B cell (primary cell): ENCODE results near the gene TCF7. TPM values are rescaled to one million over a fixed set of nuclear protein-coding genes. Genes with fewer than 3 reads are reported as not detected.

ENCODE experiments used
- ATAC-seq: fragments of 200-7000 bp; cut with Tn5 transposase; one replicate; pipeline ENCODE4 v1.10.0; 2021; ENCODE audit warnings: low read depth, mild to moderate bottlenecking, moderate number of reproducible peaks, moderate library complexity
- CTCF ChIA-PET: fragments of 350-600 bp; sonication (Branson Sonifier 250); formaldehyde crosslinking; loops from one replicate; lab custom pipeline; 2021; ENCODE audit warnings: antibody characterized with exemption, inconsistent platforms; lab: Charles Lee
- POLR2A ChIA-PET: fragments of 350-600 bp; sonication (Branson Sonifier 250); formaldehyde crosslinking; loops from one replicate; lab custom pipeline; 2021; ENCODE audit warnings: antibody characterized with exemption; lab: Charles Lee
- DNase-seq: peaks from one replicate; pipeline ENCODE4 v3.0.0; 2013
- H2AFZ ChIP-seq: 2 replicates; pipeline ENCODE4 v1.6.1; 2012; ENCODE audit warnings: mild to moderate bottlenecking, low read depth, low read length; ENCODE audit not compliant: insufficient read depth, poor library complexity, severe bottlenecking
- H3K27ac ChIP-seq, 2 donors: 1 replicate in 1 of 2; 2 replicates in 1 of 2; pipeline ENCODE4 v1.5.1; 2012 to 2013; ENCODE audit warnings: low read length in 2 of 2, mild to moderate bottlenecking in 2 of 2, moderate library complexity in 1 of 2
- H3K27me3 ChIP-seq, 4 experiments: fragments of 200-600 bp in 1 of 4; sonication (generic) in 1 of 4; replicated peaks in 1 of 4; 1 replicate in 2 of 4; 2 replicates in 2 of 4; pipeline versions ENCODE4 v1.6.1 to v1.7.0; 2013 to 2016; ENCODE audit warnings: low read length in 3 of 4, mild to moderate bottlenecking in 2 of 4, mixed read lengths in 1 of 4, moderate library complexity in 1 of 4; ENCODE audit not compliant: insufficient read depth in 4 of 4, control insufficient read depth in 3 of 4; ENCODE audit errors: control extremely low read depth in 1 of 4
- H3K36me3 ChIP-seq, 2 experiments: replicated peaks in 1 of 2; 1 replicate in 1 of 2; 2 replicates in 1 of 2; pipeline versions ENCODE4 v1.6.1 to v1.7.1; 2013; ENCODE audit warnings: low read length in 1 of 2; ENCODE audit not compliant: insufficient read depth in 2 of 2, control insufficient read depth in 1 of 2; ENCODE audit errors: control extremely low read depth in 1 of 2, extremely low read depth in 1 of 2
- H3K4me1 ChIP-seq, 2 donors: fragments of 200-600 bp in 1 of 2; sonication (generic) in 1 of 2; 1 replicate in 1 of 2; 2 replicates in 1 of 2; pipeline versions ENCODE4 v1.5.1 to v1.6.1; 2013 to 2017; ENCODE audit warnings: low read length in 2 of 2; ENCODE audit not compliant: control insufficient read depth in 2 of 2, insufficient read depth in 2 of 2
- H3K4me2 ChIP-seq: replicated peaks from 2 replicates; pipeline ENCODE3; 2012; ENCODE audit warnings: mild to moderate bottlenecking, low read depth, low read length; ENCODE audit not compliant: poor library complexity, severe bottlenecking
- H3K4me3 ChIP-seq, 5 experiments: fragments of 200-600 bp in 1 of 5; sonication (generic) in 1 of 5; 1 replicate in 3 of 5; 2 replicates in 2 of 5; pipeline versions ENCODE4 v1.5.1 to v1.7.0; 2011 to 2016; ENCODE audit warnings: low read length in 4 of 5, mild to moderate bottlenecking in 4 of 5, low read depth in 2 of 5, control low read depth in 1 of 5, moderate library complexity in 1 of 5; ENCODE audit not compliant: insufficient read depth in 1 of 5; ENCODE audit errors: control extremely low read depth in 1 of 5, extremely low read depth in 1 of 5
- H3K79me2 ChIP-seq: fragments of 200-600 bp; sonication (generic); one replicate; pipeline ENCODE4 v1.6.0; 2016; ENCODE audit warnings: low read length; ENCODE audit not compliant: control insufficient read depth, insufficient read depth
- H3K9ac ChIP-seq: fragments of 200-600 bp; sonication (generic); 2 replicates; pipeline ENCODE4 v1.6.1; 2017; ENCODE audit warnings: mild to moderate bottlenecking, low read length, moderate library complexity
- H3K9me3 ChIP-seq, 3 donors: one replicate each; pipeline versions ENCODE4 v1.6.1 to v1.7.1; 2013; ENCODE audit warnings: low read length in 2 of 3; ENCODE audit not compliant: control insufficient read depth in 2 of 3, insufficient read depth in 1 of 3; ENCODE audit errors: control extremely low read depth in 1 of 3
- H4K20me1 ChIP-seq: 2 replicates; pipeline ENCODE4 v1.6.0; 2012; ENCODE audit warnings: mild to moderate bottlenecking, low read length; ENCODE audit not compliant: insufficient read depth, control insufficient read depth, poor library complexity, severe bottlenecking
- H3K27ac Mint-ChIP-seq: one replicate; pipeline ENCODE4 v1.8.0; 2021; ENCODE audit warnings: mixed read lengths
- H3K27me3 Mint-ChIP-seq: one replicate; pipeline ENCODE4 v1.8.0; 2021; ENCODE audit warnings: mixed read lengths
- H3K4me1 Mint-ChIP-seq: one replicate; pipeline ENCODE4 v1.8.0; 2021; ENCODE audit warnings: mixed read lengths
- H3K4me3 Mint-ChIP-seq: one replicate; pipeline ENCODE4 v1.8.0; 2021; ENCODE audit warnings: mixed read lengths
- H3K9me3 Mint-ChIP-seq: one replicate; pipeline ENCODE4 v1.8.0; 2022; ENCODE audit warnings: mixed read lengths; ENCODE audit not compliant: insufficient read depth
- CTCF ChIP-seq: fragments of 200-600 bp; IDR thresholded peaks from one replicate; pipeline ENCODE4 v1.8.0; 2022; ENCODE audit warnings: antibody characterized with exemption, mild to moderate bottlenecking
- EZH2 ChIP-seq: IDR thresholded peaks from 2 replicates; pipeline ENCODE4 v1.6.1; 2012; ENCODE audit warnings: borderline replicate concordance, low read depth, mild to moderate bottlenecking, moderate library complexity, low read length; ENCODE audit not compliant: insufficient read depth, poor library complexity, severe bottlenecking
- WGBS: methylation state at CpG from one replicate; pipeline ENCODE4 v1.1.5; 2013; ENCODE audit warnings: missing lambda C conversion rate; ENCODE audit not compliant: insufficient coverage; 5-methylcytosine and 5-hydroxymethylcytosine counted together
- intact Hi-C: fragments of 100-400 bp; cut with micrococcal nuclease; formaldehyde crosslinking; loops from one replicate; pipeline ENCODE4 v1.10.0; 2022
- polyA plus RNA-seq: library from polyadenylated mRNA; depleted of rRNA; stranded (reverse); fragments of >200 nt; gene quantifications from 2 replicates; pipeline ENCODE4 v1.2.3, GENCODE V29; 2012
- total RNA-seq, 2 donors: library from RNA; stranded (reverse); fragments of 120-200 nt in 1 of 2; gene quantifications; 1 replicate in 1 of 2; 2 replicates in 1 of 2; pipeline versions ENCODE4 v1.2.3 to v1.2.4, GENCODE V29; 2013 to 2022

TCF7 gene
- total and polyA plus RNA-seq, 2 donors (not counting 1 experiment from before 2014, with no cell fraction given), result 26.8 to 61.1 TPM

- TF ChIP-seq CTCF (no peak), EZH2 (no peak)
- no peaks in the 10 kb centered on the region for H3K27me3 ChIP-seq
- H4K20me1 ChIP-seq, result peaks cover 70% of the 10 kb centered on the region
- 93% methylated on average over 9 of the region's 9 CpGs for WGBS
- H3K27ac ChIP-seq, result no peak overlapping the region
- H2AFZ ChIP-seq, result no peak overlapping the region
- H3K36me3 ChIP-seq, result peaks cover 0 to 54% of the 10 kb centered on the region in 2 experiments
- CTCF ChIA-PET, result interaction anchor here (0.5 to 25.7 kb wide), 23 partner anchors 7 to 1030 kb away, joined by 3 to 644 read pairs (median 4); partner anchors contain the start of gene TCF7
- DNase-seq (no peak), ATAC-seq (no peak)
- Mint-ChIP-seq H3K9me3 (no peaks in the 10 kb centered on the region), H3K27me3 (no peaks in the 10 kb centered on the region), H3K4me3 (no peak overlapping the region), H3K27ac (peak overlapping the region; percentile 26), H3K4me1 (peaks cover 32% of the 10 kb centered on the region)
- no peaks in the 10 kb centered on the region for H3K9me3 ChIP-seq
- POLR2A ChIA-PET, result interaction anchor here (1.0 to 2.8 kb wide), 2 partner anchors 14 to 41 kb away, joined by 3 to 16 read pairs; no protein-coding TSS in a partner anchor
- no peak overlapping the region for H3K4me3 ChIP-seq
- intact Hi-C loops, result loop anchor here (10.0 kb wide), 1 partner anchor 1027 kb away; no protein-coding TSS in a partner anchor
- H3K4me1 ChIP-seq, result peaks cover 5 to 32% of the 10 kb centered on the region in 2 donors
- peaks cover 26% of the 10 kb centered on the region for H3K79me2 ChIP-seq
- no peak overlapping the region for H3K9ac ChIP-seq
- H3K4me2 ChIP-seq, result no peak overlapping the region
Measured at GRCh38 chr5:134141331-134142050, 27.0 kb downstream of the TCF7 start.

- ChIA-PET POLR2A (no interaction called here), CTCF (interaction anchor here (0.8 to 25.7 kb wide), 9 partner anchors 11 to 1031 kb away, joined by 3 to 644 read pairs (median 7); no protein-coding TSS in a partner anchor)
- Histone ChIP-seq H3K27ac (no peak overlapping the region), H3K36me3 (peaks cover 0 to 59% of the 10 kb centered on the region in 2 experiments), H4K20me1 (peaks cover 75% of the 10 kb centered on the region), H3K79me2 (peaks cover 26% of the 10 kb centered on the region), H3K4me1 (peaks cover 5 to 26% of the 10 kb centered on the region in 2 donors), H3K27me3 (no peaks in the 10 kb centered on the region), H3K4me3 (no peak overlapping the region), H3K9me3 (no peaks in the 10 kb centered on the region), H3K9ac (no peak overlapping the region), H3K4me2 (no peak overlapping the region), H2AFZ (no peak overlapping the region)
- H3K27me3 Mint-ChIP-seq, result no peaks in the 10 kb centered on the region
- no peak for ATAC-seq
- WGBS, result no CpG with 5 or more reads among the region's 5 CpGs
- peak overlapping the region; percentile 26 for H3K27ac Mint-ChIP-seq
- intact Hi-C loops, result loop anchor here (10.0 kb wide), 1 partner anchor 1027 kb away; no protein-coding TSS in a partner anchor
- peaks cover 28% of the 10 kb centered on the region for H3K4me1 Mint-ChIP-seq
- H3K9me3 Mint-ChIP-seq, result no peaks in the 10 kb centered on the region
- TF ChIP-seq CTCF (no peak), EZH2 (no peak)
- H3K4me3 Mint-ChIP-seq, result no peak overlapping the region
- no peak for DNase-seq
Measured at GRCh38 chr5:134142052-134142451, 27.6 kb downstream of the TCF7 start.
